ENCODE results near the gene F10. TPM values are rescaled to one million over a fixed set of nuclear protein-coding genes. Genes with fewer than 3 reads are reported as not detected.

Gene F10
- total RNA-seq, 1 donor from 2014 or later, result not detected

DNA sequence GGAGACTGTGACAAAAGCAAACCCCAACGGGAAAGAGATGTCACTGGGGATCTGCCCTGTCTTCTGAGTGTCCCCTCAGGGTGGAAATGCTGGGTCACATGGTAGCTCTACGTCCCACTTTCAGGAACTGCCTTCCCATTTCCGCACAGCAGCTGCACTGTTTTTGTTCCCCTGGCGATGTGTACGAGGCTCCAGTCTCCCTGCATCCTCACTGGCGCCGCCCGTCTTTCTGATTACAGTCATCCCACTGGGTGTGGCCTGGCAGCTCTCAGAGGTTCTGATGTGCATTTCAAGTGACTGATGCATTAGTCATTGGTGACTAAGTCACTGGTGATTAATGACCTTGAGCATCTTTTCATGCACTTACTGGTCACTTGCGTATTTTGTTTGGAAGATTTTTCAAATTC, 64.7 kb downstream of the F10 start:
- peak; percentile 97 for DNase-seq (ENCODE audit: extremely low read depth, low read depth, low spot score)

DNA sequence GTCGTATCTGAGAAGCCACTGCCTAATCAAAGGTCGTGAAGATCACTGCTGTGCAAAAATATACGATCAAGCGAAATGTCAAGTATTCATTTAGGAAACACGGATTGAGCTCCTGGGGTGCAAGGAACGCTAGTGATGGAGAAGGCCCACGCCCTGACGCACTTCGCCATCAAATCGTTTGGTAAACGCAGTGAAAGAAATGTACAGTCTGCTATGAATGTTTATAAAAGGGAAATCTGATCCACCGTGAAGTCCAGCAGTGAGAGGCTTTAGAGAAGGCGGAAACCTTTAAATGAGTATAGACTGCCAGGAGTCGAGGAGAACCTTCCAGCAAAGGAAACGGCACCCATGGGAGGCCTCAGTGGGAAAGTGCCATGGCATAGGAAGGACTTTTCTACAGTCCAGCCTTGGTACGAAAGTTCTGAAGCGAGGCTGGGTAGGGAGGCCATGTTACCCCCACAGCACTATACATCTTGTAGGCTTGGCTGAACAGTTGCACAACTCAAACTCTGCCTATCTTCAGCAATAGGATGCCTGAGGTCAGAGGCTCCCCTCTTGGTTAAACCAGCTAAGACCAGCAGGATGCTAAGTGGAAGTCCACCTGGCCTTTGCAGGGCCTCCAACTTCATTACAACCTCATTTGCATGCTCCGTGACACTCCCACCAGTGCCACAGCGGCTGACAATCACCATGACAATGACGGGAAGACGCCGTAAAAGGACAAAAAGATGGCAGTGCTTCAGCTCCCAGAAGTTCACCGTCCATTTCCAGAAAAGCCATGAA, 65.5 kb downstream of the F10 start:
- DNase-seq (ENCODE audit: extremely low read depth, low read depth, low spot score), result no peak

DNA sequence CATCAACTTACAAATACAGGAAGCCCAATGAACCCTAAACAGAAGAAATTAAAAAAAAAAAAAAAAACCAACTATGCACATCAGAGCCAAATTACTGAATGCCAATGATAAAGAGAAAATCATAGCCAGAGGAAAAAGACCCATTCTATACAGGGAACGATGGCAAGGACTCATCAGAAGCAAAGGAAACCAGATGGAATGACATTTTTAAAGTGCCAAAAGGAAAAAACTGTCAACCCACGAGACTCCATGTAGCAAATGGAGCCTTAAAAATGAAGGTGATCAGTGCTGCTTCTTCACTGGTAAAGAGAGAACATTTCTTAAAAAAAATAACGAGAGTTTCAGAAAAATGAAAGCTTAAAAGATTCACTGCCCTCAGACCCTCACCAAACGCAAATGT, 67.6 kb downstream of the F10 start:
- no peak for DNase-seq (ENCODE audit: extremely low read depth, low read depth, low spot score)

DNA sequence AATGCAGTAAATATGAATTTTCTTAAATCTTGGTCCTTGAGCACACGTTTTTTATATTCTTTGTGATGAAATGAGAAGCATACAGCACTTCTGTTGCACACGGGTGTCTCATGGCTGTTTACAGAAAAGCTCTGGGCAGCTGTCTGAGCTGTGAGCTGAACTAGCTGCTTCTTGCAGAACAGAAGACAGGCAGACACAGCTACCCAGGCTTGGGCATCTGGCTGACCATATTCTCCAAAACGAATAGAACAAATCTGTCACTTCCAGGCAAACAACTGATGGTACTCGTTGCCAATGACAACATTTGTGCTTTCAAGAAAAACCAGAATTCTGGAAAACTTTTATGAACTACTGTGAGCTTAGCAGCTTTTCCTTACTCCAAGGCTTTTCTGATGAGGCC, 69.7 kb downstream of the F10 start:
- no peak for DNase-seq (ENCODE audit: extremely low read depth, low read depth, low spot score)

DNA sequence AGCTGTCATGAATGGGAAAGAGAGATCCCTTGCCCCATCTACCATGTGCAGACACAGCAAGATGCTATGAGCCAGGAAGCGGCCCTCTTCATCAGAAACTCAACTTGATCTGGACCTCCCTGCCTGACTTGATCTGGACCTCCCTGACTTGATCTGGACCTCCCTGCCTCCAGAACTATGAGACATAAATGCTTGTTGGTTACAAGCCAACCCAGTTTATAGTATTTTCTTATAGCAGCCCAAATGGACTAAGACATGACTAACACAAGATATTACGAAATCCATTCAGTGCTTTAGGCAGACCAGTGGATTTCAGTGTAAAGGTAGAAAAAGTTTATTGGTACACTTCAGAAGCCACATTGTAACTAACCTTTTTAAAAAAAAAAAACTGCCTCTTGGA, 70.3 kb downstream of the F10 start:
- DNase-seq (ENCODE audit: extremely low read depth, low read depth, low spot score), result no peak

DNA sequence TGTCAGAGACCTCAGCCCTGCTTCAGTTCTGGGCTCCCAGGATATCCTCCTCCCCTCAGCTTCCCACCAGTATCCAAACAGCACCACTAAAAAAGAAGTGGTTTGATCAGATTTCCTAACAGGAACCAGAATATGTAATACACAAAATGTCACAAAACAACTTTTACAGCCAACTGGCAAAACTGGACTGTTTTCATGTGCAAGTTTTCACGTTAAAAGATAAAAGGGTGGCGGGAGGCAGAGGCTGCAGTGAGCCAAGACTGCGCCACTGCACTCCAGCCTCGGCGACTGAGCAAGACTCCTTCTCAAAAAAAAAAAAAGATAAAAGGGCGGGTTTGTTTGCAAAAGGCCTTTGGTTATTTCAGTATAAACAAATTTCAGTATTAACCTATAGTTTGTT, 72.8 kb downstream of the F10 start:
- DNase-seq (ENCODE audit: extremely low read depth, low read depth, low spot score), result no peak

DNA sequence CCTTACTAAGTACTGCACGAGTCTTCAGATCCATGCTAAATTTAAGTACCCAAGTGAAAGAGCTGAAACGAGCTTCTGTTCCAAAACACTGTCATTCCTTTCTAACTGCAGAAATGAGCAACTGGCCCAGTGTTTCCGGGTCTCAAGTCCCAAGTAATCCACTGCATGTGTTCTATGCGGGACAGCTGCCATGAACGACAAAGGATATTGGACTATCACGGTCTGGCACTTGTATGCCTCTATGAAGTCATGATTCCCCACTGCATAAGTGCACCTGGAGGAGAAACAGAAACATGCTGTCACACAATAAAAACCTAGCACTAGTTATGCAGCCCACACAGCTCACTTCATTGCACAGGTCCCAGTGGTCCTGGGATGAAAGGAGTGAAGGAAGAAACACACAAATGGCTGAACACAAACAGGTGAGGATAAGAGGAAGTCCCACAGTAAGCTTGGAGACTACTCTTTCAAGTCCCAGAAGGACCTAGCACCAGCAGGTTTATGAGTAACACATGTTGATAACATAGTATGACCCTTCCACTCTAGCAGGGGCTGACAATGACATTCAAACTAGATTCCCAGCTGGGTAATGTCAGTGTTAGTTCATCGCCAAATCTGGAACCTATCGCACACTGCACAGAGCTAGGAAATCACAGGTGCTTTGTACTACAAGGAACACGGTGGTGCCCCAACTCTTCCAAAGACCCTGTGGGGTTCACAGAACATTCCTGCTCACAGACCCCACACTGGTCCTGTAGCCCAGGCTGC, 74.6 kb downstream of the F10 start:
- no peak for DNase-seq (ENCODE audit: extremely low read depth, low read depth, low spot score)

Other genes starting within 250 kb of the F10 start
- gene MCF2L, start 153.6 kb upstream of the F10 start, total RNA-seq, result 2.4 and 23.4 TPM in 2 replicates
- not detected in 2 replicates for gene F7, start 17.0 kb upstream of the F10 start, total RNA-seq
- gene PROZ, start 35.8 kb downstream of the F10 start, total RNA-seq, result not detected in 2 replicates
- gene PCID2, start 85.9 kb downstream of the F10 start, total RNA-seq, result 35.0 and 40.1 TPM in 2 replicates
- gene CUL4A, start 86.8 kb downstream of the F10 start, total RNA-seq, result 108 and 109 TPM in 2 replicates
- gene LAMP1, start 174.4 kb downstream of the F10 start, total RNA-seq, result 470 and 484 TPM in 2 replicates
- not detected in 2 replicates for gene GRTP1, start 241.3 kb downstream of the F10 start, total RNA-seq